Endometrial microvascular endothelial cells (primary cell): ENCODE data around the gene LY86. TPM values are rescaled to one million over a fixed set of nuclear protein-coding genes. Genes with fewer than 3 reads are reported as not detected.
"Not testable (repeated sequence)": the region's sequence is repeated elsewhere in the genome, so short reads cannot be mapped to it uniquely, and the experiment has no call there.

Experiments used
- in situ Hi-C: cut with HindIII; loops from 2 replicates; pipeline ENCODE4 v1.10.0; 2017; ENCODE audit warnings: low sequenced_read_pairs, low pct_unique_long_range_greater_than_20kb; ENCODE audit errors: inconsistent ontology term
- total RNA-seq: library from RNA; depleted of rRNA; stranded (reverse); fragments of >200 nt; gene quantifications from one replicate; pipeline ENCODE4 v1.2.3, GENCODE V29; 2015; ENCODE audit errors: inconsistent ontology term

Gene LY86
- total RNA-seq, 1 donor from 2014 or later = not detected

DNA sequence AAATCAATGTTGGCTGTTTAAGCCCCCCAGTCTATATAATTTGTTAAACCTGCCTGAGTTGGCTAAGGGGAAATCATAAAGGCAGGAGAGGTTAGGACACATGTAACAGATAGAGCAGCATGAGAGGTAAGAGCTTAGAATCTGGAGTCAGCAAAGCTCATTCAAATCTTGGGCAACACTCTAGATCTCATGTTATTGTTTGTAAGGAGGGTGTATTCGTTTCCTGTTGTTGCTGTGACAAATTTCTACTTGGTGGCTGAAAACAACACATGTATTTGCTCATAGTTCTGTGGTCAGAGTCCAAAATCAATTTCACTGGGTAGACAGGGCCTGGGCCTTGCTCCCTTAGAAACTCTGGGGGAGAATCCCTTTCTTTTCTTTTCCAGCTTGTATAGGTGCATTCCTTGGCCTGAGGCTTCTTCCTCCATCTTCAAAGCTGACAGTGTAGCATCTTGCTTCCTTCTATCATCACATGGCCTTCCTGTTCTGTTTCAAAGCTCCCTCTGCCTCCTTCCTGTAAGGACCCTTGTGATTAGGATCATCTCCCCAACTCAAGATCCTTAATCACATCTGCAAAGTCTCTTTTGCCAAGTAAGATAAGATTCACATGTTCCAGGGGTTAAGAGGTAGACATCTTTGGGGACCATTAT, 4.4 kb downstream of the LY86 start:
- in situ Hi-C loops = no loop called here

DNA sequence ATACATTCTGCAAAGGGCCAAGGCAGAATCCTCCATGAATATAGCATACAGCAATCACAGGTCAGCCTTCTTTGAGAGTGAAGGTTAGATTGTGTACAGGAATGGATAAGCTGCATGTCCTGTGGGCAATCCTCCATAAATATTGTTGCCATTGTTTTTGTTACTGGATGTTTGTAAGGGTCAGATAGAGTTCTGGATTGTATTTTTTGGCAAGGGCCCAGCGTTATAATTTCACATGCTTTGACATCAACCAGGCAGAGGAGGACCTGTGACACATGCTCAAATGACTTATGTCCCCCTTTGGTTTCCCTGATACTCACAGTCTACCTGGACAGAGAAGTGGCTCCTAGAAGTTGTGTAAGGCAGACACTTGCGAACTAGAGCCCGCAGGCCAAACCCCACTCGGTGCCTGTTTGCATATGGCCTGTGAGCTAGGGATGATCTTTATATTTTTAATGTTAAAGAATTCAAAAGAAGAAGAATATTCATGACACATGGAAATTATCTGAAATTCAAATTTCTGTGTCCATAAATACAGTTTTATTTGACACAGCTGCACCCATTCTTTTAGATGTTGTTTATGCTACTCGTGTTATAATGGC, 5.4 kb downstream of the LY86 start:
- in situ Hi-C loops = no loop called here

DNA sequence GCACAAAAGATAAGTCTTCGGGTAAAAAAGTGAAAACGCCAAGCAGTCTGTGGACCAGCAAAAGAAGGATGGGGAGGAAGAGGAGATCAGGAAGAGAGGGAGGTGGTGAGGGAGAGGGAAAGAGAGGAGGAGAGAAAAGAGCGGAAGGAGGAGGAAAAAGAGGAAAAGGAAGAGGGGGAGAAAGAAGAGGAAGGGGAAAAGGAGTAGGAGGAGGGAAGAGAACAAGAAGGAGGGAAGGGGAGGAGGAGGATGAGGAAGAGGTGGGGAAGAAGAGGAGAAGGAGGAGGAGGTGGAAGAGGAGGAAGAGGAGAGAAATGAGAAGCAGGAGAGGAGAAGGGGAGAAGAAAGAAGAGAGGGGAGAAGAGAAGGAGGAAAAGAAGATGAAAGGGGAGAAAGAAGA, 6.5 kb downstream of the LY86 start:
- in situ Hi-C loops = no loop called here

DNA sequence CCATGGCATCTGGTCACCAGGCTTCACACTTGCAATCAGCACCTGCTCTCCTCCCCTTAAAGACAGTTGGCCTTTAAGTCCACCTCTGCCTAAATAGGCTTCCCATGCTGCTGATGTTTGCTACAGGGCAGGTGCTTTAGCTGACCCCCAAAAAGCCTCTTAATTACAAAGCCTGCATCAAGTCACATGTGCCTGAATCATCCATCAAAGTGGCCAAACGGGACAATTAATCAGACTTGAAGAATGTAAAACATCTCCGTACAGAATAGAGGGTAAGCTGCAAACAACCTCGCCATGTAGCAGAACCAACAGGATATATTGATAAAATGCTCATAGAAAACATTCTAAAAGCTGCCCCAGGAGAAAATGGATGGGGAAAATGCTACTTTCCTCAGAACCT, 7.4 kb downstream of the LY86 start:
- in situ Hi-C loops = no loop called here

DNA sequence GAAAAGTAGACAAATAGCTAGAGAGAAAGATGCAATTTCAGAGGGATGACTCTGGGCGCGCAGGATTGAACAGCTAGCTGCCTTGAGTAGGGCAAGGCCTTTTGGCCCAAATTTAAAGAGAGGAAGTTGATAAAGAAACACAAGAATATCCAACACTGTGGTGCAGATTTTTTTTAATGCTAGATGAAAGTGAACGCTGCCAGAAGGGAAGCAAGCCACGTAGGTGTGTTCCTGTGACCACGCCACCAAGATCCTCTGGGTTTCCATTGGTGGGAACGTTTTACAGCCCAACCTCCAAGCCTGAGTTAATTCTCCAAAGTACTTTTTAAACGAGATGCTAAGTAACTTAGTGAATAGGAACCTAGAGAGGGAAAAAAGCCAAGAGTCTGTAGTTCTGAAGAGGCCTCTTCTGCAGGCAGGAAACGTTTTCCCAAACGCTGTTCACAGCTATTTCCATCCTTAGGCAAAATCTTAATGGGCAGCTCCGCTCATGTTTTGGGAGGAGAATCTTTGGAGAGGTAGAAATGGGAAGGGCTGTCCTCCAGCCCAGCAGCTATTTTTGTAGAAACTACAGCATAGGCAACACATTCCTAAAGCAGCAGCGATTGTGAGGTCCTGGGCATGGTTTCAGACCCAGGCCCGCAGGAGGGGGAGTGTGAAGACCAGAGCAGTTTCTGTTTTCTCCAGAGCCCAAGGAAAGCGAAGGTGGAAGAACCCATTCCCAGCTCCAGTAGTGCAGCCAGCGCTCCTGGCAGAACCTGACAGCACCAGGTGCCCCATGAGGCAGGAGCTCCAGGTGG, 8.2 kb downstream of the LY86 start:
- in situ Hi-C loops = no loop called here

DNA sequence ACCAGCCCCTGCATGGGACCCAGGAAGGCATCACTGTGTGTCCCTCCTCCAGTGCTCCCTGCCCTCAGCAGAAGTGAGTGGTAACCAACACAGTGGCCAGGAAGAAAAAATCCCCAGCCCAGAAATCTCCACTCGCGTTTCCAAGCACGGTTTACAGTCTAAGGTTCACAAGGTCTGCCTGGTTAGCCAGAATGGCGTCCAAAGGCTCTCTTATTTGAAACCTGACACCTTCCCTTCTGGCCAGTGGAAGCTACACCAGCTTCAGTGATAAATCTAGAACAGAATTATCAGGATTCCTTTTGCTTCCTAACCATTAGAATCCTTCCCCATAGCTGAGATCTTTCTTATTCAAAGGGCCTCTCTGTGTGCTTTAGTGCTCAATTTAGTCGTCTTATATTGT, 9.2 kb downstream of the LY86 start:
- in situ Hi-C loops = no loop called here

DNA sequence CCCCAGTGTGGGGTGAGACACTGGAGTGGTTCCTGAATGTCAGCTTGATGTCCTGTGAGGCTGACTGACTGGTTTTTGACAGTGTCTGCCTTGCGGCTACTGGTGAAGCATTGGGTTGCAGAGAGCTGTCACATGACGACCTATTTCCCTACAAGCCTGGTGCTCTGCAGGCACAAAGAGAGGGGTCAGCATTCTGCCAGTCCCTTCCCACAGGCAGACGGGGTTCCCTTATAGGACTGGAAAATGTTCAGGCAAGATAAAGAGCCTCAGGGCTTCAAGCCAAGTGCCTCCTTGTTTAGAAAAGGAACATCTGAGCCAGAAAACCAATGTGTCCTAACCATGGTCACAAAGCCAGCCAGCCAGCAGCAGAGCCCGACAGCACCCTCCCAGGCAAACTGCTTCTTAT, 11.0 kb downstream of the LY86 start:
- in situ Hi-C loops = no loop called here

DNA sequence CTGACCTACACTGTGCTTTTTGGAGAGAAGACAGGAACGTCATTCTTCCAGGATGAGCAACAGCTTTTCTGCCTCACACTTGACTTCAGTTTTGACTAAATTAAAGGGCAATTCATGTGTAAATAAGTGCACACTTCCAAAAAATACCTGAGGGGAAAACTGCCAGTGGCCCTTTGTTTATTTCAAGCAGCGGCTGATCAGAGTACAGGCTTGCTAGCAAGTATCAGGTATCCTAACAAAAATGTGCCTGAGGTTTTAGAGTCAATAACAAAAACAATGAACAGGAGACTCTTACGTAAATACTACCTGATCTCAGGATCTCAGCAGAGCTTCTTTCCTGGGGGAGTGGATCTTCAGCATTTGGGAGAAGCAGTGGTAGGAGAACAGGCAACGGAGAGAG, 12.4 kb downstream of the LY86 start:
- in situ Hi-C loops = no loop called here

DNA sequence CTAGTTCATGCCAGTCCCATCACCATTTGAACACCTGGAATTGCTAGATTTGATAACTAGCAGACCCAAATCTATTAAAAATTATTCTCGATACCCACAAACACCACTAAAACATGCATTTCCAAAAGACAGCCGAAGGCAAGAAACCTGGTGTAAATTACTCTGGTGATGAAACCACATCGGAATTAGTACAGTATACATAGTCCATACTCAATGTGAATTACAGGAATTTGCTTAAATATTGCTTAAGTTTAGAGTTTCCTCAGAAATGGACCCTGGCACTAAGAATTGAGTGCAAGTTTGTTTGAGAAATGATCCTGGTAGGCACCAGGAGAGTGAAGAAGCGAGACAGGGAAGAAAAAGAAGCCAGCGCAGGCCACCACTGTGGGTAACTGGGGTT, 13.7 kb downstream of the LY86 start:
- in situ Hi-C loops = no loop called here

DNA sequence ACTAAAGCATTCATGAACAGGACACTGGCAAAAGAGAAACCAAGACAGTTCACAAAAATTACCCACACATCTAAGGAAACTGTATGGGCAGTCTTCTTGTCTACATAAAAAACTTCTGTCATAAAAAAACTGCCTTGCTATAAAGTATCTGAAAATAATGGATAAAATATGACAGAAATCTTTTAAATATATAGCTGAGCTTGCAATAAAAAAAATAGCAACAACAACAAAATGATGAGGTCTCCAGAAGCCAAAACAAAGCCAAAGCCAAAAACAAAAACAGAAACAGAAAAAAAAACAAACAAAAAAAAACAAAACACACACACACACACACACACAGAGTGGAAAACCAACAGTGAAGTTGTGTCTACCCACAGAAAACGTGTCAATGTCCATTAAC, 14.8 kb downstream of the LY86 start:
- in situ Hi-C loops = no loop called here

DNA sequence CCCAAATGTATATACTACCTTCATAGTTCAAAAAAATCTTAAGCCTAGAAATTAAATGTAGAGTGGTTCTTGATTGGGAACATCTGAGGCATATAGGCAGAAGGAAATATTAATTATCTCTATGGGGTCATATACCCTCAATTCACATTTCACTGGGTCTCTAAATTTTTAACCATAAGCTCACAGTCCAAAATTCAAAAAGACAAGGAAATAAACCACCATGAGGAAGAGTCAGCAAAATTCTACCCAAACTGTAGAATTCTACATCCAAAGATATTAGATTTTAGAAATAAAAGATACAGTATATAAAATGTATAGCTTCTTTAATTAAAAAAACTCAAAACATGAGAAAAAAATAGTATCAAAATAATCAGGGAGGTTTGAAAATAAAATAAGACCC, 15.5 kb downstream of the LY86 start:
- in situ Hi-C loops = no loop called here

DNA sequence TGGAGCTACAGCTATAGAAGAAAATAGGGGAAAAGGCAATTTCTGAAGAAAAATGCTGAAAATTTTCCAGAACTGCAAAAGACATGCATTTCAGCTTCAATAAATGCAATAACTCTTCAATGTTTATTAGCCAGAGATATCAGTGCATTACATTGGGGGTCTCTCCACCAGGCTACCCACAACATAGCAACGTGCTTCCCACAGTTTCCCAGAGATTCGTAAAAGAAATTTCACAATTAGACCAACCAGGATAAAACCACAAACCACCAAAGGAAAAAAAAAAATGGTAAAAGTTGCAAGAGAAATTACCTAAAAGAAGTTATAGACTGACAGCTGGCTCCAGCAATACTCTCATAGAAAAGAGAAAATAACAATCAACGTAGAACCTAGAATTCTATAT, 16.0 kb downstream of the LY86 start:
- in situ Hi-C loops = no loop called here

DNA sequence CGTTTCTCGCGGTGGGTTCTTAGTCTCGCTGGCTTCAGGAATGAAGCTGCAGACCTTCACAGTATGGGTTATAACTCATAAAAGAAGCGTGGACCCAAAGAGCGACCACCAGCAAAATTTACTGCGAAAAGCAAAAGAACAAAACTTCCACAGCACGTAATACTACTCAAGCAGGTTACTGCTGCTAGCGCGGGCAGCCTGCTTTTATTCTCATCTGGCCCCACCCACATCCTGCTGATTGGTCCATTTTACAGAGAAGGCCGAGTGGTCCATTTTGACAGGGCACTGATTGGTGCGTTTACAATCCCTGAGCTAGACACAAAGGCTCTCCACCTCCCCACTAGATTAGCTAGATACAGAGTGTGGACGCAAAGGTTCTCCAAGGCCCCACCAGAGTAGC, 17.4 kb downstream of the LY86 start:
- in situ Hi-C loops = no loop called here

DNA sequence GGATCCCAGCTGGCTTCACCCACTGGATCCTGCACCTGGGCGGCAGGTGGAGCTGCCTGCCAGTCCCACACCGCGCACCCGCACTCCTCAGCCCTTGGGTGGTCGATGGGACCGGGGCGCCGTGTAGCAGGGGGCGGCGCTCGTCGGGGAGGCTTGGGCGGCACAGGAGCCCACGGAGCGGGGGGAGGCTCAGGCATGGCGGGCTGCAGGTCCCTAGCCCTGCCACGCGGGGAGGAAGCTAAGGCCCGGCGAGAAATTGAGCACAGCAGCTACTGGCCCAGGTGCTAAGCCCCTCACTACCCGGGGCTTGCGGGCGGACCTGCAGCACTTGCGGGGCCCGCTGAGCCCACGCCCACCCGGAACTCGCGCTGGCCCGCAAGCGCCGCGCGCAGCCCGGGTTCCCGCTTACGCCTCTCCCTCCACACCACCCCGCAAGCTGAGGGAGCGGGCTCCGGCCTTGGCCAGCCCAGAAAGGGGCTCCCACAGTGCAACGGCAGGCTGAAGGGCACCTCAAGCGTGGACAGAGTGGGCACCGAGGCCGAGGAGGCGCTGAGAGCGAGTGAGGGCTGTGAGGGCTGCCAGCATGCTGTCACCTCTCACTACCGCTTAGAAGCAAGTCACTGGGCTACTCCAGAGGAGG, 18.0 kb downstream of the LY86 start:
- in situ Hi-C loops = not testable (repeated sequence)

DNA sequence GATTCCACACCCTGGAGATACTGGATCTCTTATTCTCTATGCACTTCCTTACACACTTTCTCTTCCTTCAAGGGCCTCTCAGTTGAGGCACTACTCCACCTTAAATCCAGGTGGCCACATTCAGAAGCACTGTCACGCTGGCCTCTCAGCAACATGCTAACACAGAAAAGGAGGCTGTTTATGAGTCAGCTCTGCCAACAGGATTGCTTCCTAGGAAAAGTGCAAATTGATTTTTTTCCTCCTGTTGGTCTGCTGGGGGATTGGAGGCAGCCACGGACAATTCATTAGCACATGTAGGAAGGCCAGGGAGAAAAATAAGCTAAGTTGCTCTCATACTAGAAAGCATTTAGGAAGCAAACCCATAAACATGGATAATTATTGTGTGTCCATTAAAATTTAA, 20.9 kb downstream of the LY86 start:
- in situ Hi-C loops = no loop called here

DNA sequence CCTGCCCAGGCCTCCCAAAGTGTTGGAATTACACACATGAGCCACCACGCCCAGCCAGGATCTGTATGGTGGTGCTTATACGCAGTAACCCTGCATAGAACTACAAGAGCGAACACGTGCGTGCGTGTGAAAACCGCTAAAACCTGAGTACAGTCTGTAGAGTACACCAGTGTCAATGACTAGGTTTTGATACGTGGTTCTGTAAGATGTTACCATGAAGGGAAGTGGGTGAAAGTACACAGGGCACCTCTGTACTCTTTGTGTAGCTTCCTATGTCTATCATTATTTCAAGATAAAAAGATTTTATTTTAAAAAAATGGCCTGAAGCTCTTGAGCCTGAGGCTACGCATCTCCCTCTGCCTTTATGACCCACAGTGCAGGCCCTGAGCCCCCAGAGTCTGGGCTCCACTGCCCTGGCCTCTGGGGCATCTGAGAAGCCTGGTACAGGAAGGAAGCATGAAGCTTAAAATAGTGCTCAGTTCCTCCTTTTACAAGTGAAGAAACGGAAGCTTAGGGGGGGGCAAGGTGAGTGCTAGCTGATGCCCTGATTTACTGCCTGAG, 21.6 kb downstream of the LY86 start:
- in situ Hi-C loops = no loop called here

DNA sequence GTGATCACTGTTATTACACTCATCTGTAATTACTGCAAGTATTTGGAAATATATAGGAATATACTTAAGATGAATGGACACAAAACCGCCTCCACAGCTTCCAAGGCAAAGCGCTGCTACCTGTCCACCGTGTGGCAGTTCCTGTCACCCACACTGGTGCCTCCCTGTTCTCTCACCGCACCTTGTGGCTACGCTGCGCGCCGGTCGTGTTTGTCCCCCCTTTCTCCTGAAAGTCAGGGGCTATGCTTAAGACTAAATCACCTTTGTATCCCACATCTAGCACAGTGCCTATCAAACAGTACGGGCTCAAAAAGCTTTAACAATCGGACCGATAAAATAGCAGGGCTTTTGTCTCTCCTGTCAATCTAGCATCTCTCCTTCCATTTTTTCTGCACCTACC, 23.0 kb downstream of the LY86 start:
- in situ Hi-C loops = no loop called here

DNA sequence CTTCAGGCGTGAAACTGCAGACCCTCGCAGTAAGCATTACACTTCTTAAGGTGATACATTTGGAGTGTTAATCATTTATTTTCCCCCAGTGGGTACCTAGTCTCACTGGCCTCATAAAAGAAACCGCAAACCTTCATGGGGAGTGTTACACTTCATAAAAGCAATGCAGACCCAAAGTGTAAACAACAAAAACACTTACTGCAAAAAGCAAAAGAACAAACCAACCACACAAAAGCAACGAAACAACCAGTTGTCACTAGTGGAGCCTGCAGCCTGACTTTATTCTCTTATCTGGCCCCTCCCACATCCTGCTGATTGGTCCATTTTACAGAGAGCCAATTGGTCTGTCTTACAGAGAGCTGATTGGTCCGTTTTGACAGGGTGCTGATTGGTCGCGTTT, 23.8 kb downstream of the LY86 start:
- in situ Hi-C loops = no loop called here

DNA sequence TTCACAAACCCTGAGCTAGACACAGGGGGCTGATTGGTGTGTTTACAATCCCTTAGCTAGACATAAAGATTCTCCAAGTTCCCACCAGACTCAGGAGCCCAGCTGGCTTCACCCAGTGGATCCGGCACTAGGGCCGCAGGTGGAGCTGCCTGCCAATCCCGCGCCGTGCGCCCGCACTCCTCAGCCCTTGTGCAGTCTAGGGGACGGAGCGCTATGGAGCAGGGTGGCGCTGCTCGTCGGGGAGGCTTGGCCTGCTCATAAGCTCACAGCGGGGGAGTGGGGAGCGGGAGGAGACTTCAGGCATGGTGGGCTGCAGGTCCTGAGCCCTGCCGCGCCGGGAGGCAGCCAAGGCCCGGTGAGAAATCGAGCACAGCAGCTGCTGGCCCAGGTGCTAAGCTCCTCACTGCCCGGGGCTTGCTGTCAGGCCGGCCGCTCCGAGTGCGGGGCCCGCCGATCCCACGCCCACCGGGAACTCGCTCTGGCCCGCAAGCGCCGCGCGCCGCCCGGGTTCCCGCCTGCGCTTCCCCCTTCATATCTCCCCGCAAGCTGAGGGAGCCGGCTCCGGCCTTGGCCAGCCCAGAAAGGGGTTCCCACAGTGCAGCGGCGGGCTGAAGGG, 24.7 kb downstream of the LY86 start:
- in situ Hi-C loops = not testable (repeated sequence)
